Skeletal muscle tissue (tissue), 4 donors: ENCODE measurements around the gene DENND4A. TPM values are rescaled to one million over a fixed set of nuclear protein-coding genes. Genes with fewer than 3 reads are reported as not detected.

Experiments used
- H3K27ac ChIP-seq: one replicate; pipeline ENCODE4 v1.7.0; 2013; ENCODE audit warnings: mild to moderate bottlenecking, low read depth, low read length, inconsistent platforms
- H3K27me3 ChIP-seq, 3 donors: one replicate each; pipeline ENCODE4 v1.7.0; 2013; ENCODE audit warnings: low read length in 3 of 3; ENCODE audit not compliant: control insufficient read depth in 3 of 3, insufficient read depth in 3 of 3
- H3K36me3 ChIP-seq, 3 donors: one replicate each; pipeline ENCODE4 v1.7.0; 2013; ENCODE audit warnings: low read length in 3 of 3; ENCODE audit not compliant: control insufficient read depth in 3 of 3, insufficient read depth in 3 of 3
- H3K4me1 ChIP-seq, 3 donors: one replicate each; pipeline ENCODE4 v1.7.0; 2013; ENCODE audit warnings: low read length in 3 of 3, mild to moderate bottlenecking in 3 of 3; ENCODE audit not compliant: control insufficient read depth in 3 of 3, insufficient read depth in 3 of 3
- H3K4me3 ChIP-seq, 3 donors: one replicate each; pipeline ENCODE4 v1.7.0; 2013; ENCODE audit warnings: low read length in 3 of 3
- H3K9ac ChIP-seq, 3 donors: one replicate each; pipeline ENCODE4 v1.7.0; 2013; ENCODE audit warnings: low read length in 3 of 3, mild to moderate bottlenecking in 3 of 3, moderate library complexity in 2 of 3, low read depth in 1 of 3
- H3K9me3 ChIP-seq, 3 donors: one replicate each; pipeline ENCODE4 v1.7.0; 2013; ENCODE audit warnings: low read length in 3 of 3; ENCODE audit not compliant: control insufficient read depth in 3 of 3
- total RNA-seq: library from RNA; depleted of rRNA; stranded (reverse); fragments of >200 nt; gene quantifications from one replicate; pipeline ENCODE4 v1.2.3, GENCODE V29; 2014
- donor health status: Osteomylitis.

Gene DENND4A
- total RNA-seq, 1 donor from 2014 or later, result 30.8 TPM

DNA sequence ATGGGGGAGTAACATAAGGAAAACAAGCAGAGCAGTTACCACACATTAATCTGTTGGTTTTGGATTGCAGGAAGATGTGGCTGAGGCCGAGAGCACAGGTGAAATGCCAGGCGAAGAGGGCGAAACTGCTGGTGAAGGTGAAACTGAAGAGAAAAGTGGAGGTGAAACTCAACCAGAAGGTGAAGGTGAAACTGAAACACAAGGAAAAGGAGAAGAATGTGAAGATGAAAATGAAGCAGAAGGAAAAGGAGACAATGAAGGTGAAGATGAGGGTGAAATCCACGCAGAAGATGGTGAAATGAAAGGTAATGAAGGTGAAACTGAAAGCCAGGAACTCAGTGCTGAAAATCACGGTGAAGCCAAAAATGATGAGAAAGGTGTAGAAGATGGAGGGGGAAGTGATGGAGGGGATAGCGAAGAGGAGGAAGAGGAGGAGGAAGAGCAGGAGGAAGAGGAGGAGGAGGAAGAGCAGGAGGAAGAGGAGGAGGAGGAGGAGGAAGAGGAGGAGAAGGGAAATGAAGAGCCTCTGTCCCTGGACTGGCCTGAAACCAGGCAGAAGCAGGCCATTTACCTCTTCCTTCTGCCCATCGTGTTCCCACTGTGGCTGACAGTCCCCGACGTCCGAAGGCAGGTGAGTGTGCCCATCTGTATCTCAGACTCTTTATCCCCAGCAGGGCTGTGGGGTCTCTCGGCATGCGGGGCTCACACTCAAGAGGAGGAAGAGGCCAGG lies 141.6 kb downstream of the DENND4A start:
- no peak overlapping the region for H3K27ac ChIP-seq
- H3K27me3 ChIP-seq, result no peaks in the 10 kb centered on the region
- H3K4me3 ChIP-seq, result no peak overlapping the region
- H3K4me1 ChIP-seq, result no peaks in the 10 kb centered on the region
- H3K9me3 ChIP-seq, result no peaks in the 10 kb centered on the region
- peaks cover 0 to 25% (median 10%) of the 10 kb centered on the region in 3 donors for H3K36me3 ChIP-seq
- H3K9ac ChIP-seq, result no peak overlapping the region

DNA sequence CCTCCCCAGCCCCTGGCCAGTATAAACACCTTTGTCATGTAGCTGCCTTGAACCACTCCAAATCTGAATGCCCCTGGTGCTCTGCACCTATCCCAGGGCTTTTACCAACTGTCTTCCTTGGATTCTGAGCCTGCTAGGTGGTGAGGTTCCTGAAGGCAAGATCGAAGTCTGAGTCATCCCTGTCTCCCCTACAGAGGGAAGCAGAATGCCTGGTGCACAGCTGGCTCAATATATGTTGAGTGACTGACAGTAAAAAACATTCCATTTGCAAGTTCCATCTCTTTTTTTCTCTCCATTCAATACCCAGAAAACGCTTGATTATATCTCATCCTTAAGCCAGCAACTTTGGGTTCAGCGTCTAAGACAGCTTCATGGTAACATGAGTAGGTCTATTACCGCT lies 145.6 kb downstream of the DENND4A start:
- Histone ChIP-seq H3K4me1 (peaks cover 0 to 3% (median 0%) of the 10 kb centered on the region in 3 donors), H3K9me3 (no peaks in the 10 kb centered on the region), H3K27me3 (no peaks in the 10 kb centered on the region), H3K4me3 (no peak overlapping the region), H3K9ac (no peak overlapping the region), H3K36me3 (peaks cover 0 to 7% (median 4%) of the 10 kb centered on the region in 3 donors), H3K27ac (no peak overlapping the region)

DNA sequence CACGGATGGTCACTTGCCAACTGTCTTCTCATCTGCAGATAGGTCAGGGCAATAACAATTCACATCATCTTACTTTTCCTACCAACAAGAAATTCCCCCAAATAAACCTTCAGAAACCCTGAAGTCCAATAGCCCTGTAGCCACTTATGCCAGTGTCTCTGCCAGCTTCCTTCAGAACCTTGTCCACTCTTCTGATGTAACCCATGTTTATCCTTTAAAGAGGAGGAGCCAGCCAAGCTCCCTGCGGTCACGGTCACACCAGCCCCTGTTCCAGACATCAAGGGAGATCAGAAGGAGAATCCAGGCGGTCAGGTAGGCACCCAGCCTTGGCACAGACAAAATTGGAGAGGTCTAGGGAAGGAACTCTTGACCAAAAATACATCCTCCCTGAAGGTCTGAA lies 146.7 kb downstream of the DENND4A start:
- no peak overlapping the region for H3K9ac ChIP-seq

DNA sequence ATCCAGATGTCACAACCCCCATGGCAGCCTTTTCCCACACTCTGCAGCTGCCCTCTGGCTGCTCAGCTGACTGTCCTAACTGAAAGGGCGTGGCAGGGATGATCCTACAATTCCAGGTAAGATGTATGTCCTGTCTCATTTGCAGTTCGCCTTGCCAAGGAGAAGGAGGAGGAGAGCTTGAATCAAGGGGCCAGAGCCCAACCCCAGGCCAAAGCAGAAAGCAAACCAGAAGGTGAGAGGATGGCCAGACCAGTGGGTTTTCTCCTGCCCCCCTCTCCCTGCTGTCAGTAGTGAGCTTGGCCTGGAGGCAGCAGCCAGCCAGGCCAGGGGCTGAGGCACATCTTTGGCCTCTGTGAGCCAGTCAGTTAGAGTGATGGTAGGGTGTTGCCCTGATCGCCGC lies 147.8 kb downstream of the DENND4A start:
- Histone ChIP-seq H3K9me3 (no peaks in the 10 kb centered on the region), H3K4me1 (peaks cover 0 to 3% (median 0%) of the 10 kb centered on the region in 3 donors)

More for the DNA sequence above, 146.7 kb downstream of the DENND4A start:
- H3K27me3 ChIP-seq, result no peaks in the 10 kb centered on the region
- H3K9me3 ChIP-seq, result no peaks in the 10 kb centered on the region
- H3K36me3 ChIP-seq, result peaks cover 0 to 4% (median 3%) of the 10 kb centered on the region in 3 donors
- no peak overlapping the region for H3K27ac ChIP-seq
- H3K4me3 ChIP-seq, result no peak overlapping the region
- peaks cover 0 to 3% (median 0%) of the 10 kb centered on the region in 3 donors for H3K4me1 ChIP-seq

DNA sequence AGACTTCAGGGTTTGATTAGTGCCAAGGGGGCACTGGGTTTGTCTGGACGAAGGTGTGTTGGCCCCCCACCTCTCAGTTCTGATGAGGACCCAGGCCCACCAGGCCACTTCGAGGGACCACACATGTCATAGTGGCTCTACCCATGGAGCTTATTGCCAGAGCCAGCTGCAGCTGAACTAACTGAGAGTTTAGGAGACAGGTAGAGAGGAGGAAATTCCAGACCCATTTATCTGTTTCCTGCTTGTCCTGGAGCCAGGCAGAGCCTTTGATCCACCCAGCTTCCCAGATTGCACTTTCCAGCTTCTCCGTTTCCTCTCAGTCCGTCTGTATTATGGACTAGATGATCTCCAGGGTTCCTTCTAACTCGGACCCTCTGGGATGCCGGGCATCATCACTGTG lies 149.5 kb downstream of the DENND4A start:
- Histone ChIP-seq H3K36me3 (peaks cover 0 to 4% (median 0%) of the 10 kb centered on the region in 3 donors), H3K27me3 (no peaks in the 10 kb centered on the region), H3K4me3 (no peak overlapping the region), H3K4me1 (peaks cover 2 to 10% (median 3%) of the 10 kb centered on the region in 3 donors), H3K27ac (no peak overlapping the region), H3K9ac (no peak overlapping the region), H3K9me3 (no peaks in the 10 kb centered on the region)

More for the DNA sequence above, 147.8 kb downstream of the DENND4A start:
- no peak overlapping the region for H3K4me3 ChIP-seq
- H3K36me3 ChIP-seq, result peaks cover 0 to 4% (median 0%) of the 10 kb centered on the region in 3 donors
- H3K27me3 ChIP-seq, result no peaks in the 10 kb centered on the region
- no peak overlapping the region for H3K9ac ChIP-seq
- no peak overlapping the region for H3K27ac ChIP-seq

DNA sequence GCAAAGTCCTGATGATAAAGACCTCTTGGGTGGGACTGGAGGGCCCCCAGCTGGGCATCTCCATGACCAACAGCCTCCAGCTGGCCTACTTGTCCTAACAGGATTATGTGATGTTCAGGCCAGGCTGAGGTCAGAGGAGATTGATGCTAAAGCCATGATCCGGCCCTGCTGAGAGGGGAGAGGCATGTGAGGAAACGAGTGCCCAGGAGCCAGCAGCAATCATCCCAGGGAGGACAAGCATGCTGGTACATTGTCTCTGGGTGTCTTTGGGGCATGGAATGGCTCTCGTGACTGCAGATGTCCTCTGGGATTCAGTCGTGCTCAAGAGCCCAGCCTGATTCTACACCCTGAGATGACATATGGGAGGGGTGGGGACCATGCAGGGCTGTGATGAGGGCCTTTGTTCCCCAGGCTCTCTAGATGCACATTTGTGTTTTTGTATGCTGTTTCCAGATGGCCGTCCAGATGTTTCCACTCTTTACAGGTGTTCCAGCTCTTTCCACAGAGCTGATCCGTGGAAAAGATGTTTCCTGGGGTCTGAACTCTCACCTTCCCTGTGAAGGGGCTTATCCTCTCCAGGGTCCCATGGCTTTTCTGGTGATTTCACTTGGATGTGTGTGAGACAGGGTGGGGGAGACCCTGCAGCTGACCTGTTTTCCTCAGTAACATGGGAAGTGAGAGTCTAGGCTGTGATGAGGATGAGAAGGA lies 150.2 kb downstream of the DENND4A start:
- H3K9ac ChIP-seq, result no peak overlapping the region
- no peaks in the 10 kb centered on the region for H3K9me3 ChIP-seq

DNA sequence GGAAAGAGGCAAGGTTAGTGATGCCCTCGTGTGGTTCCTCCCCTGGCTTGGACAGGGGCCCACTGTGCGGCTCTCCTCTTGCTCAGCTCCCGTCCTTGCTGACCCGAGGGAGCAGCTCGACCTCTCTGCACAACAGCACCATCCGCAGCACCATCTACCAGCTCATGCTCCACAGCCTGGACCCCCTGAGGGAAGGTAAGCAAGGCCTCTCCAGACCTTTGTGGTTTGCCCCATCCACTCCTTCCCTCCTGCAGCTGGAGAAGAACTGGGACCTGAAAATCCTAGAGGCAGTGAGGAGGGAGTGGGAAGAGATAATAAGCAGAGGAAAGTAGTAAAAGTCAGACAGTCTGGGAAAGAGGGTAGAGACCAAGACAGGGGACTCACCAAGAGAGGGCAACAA lies 152.6 kb downstream of the DENND4A start:
- H3K4me3 ChIP-seq, result no peak overlapping the region
- no peak overlapping the region for H3K27ac ChIP-seq
- H3K4me1 ChIP-seq, result peaks cover 2 to 10% (median 3%) of the 10 kb centered on the region in 3 donors
- H3K9me3 ChIP-seq, result no peaks in the 10 kb centered on the region
- H3K36me3 ChIP-seq, result no peaks in the 10 kb centered on the region
- no peaks in the 10 kb centered on the region for H3K27me3 ChIP-seq
- no peak overlapping the region for H3K9ac ChIP-seq

More for the DNA sequence above, 150.2 kb downstream of the DENND4A start:
- Histone ChIP-seq H3K4me3 (no peak overlapping the region), H3K4me1 (peaks cover 2 to 10% (median 3%) of the 10 kb centered on the region in 3 donors), H3K27ac (no peak overlapping the region), H3K27me3 (no peaks in the 10 kb centered on the region), H3K36me3 (peaks cover 0 to 4% (median 0%) of the 10 kb centered on the region in 3 donors)

DNA sequence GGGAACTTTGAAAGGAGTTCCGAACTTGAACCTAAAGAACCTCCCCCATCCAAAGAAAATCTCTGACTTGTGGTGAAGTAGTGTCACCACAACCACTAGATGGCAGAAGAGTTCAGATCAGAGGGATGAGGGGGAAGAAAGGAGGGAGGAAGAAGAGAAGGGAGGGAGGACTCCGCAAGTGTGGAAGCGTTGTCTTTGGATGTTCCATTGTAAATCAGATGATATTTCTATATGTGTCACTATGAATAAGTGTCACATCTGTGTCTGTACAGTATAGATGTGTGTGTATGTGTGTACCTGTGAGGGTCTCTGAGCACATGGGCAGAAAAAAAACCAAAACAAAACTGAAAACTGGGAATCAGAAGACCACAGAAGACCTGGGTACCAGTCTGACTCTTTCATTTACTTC lies 153.4 kb downstream of the DENND4A start:
- H3K4me1 ChIP-seq, result peaks cover 2 to 10% (median 3%) of the 10 kb centered on the region in 3 donors
- H3K9ac ChIP-seq, result no peak overlapping the region
- no peaks in the 10 kb centered on the region for H3K27me3 ChIP-seq
- no peak overlapping the region for H3K27ac ChIP-seq
- H3K36me3 ChIP-seq, result no peaks in the 10 kb centered on the region
- no peak overlapping the region for H3K4me3 ChIP-seq
- no peaks in the 10 kb centered on the region for H3K9me3 ChIP-seq

DNA sequence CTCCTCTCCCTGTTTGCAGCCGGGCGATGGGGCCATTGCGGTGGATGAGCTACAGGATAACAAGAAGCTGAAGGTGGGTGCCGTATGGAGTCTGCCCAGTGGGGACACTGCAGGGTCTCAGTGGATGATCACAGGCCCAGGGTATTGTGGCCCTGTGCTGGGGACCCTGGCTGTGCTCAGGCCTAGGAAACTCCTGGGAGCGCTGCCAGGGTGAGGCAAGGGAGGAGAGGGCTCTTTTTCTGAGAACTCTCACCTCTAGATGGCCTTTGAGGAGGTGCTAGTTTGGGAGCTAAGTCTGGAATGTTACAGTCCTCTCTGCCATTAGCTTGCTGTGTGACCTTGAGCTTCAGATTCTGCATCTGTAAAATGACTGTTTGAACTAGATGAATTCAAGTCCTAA lies 154.0 kb downstream of the DENND4A start:
- Histone ChIP-seq H3K27ac (no peak overlapping the region), H3K27me3 (no peaks in the 10 kb centered on the region), H3K9ac (no peak overlapping the region), H3K9me3 (no peaks in the 10 kb centered on the region), H3K4me1 (peaks cover 2 to 10% (median 3%) of the 10 kb centered on the region in 3 donors), H3K4me3 (no peak overlapping the region), H3K36me3 (no peaks in the 10 kb centered on the region)

DNA sequence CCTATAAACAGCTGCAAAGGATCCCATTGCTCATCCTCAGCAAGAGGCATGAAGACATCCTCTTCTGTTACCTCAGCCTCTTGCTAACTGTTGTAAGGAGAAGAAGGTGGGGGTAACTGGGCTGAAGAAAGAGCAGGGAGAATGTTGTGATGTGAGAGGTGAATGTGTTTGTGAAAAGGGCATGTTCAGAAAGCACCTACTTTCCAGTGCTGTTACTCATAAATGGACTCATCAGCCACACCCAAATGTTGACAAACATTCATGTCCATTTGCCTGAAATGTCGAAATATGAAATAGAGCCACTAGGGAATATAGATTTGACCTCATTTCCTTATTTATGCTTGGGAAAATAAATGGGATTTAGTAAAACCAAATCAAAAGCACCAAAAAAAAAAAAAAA lies 157.7 kb downstream of the DENND4A start:
- Histone ChIP-seq H3K4me1 (peaks cover 0 to 10% (median 2%) of the 10 kb centered on the region in 3 donors), H3K4me3 (no peak overlapping the region), H3K36me3 (no peaks in the 10 kb centered on the region), H3K27ac (no peak overlapping the region), H3K27me3 (no peaks in the 10 kb centered on the region), H3K9ac (no peak overlapping the region), H3K9me3 (no peaks in the 10 kb centered on the region)
